Activated CD8-positive, alpha-beta T cell treated with anti-CD3 and anti-CD28 coated beads, Interleukin-2, amount 10 ng/mL, durations not matched to agents 7 days and 5 days (primary cell): ENCODE data around the gene FAM229A. TPM values are rescaled to one million over a fixed set of nuclear protein-coding genes. Genes with fewer than 3 reads are reported as not detected.
"Not testable (repeated sequence)": the region's sequence is repeated elsewhere in the genome, so short reads cannot be mapped to it uniquely, and the experiment has no call there.

Experiments used
- ATAC-seq: fragments of 150-1000 bp; cut with Tn5 transposase; one replicate; pipeline ENCODE4 v1.10.0; 2021; ENCODE audit warnings: moderate library complexity
- CTCF ChIA-PET: fragments of 350-600 bp; sonication (Branson Sonifier 250); formaldehyde crosslinking; loops from one replicate; lab custom pipeline; 2021; ENCODE audit warnings: antibody characterized with exemption; lab: Charles Lee
- POLR2A ChIA-PET: fragments of 350-600 bp; sonication (Branson Sonifier 250); formaldehyde crosslinking; loops from one replicate; lab custom pipeline; 2021; ENCODE audit warnings: antibody characterized with exemption; lab: Charles Lee
- DNase-seq: peaks from one replicate; pipeline ENCODE4 v3.0.0-alpha.2; 2020
- H3K27ac Mint-ChIP-seq: one replicate; pipeline ENCODE4 v1.8.0; 2021; ENCODE audit warnings: mild to moderate bottlenecking, mixed read lengths
- H3K27me3 Mint-ChIP-seq: one replicate; pipeline ENCODE4 v1.8.0; 2021; ENCODE audit warnings: low read depth, mixed read lengths
- H3K36me3 Mint-ChIP-seq: one replicate; pipeline ENCODE4 v1.8.0; 2021; ENCODE audit warnings: low read depth, mixed read lengths
- H3K4me1 Mint-ChIP-seq: one replicate; pipeline ENCODE4 v1.8.0; 2021; ENCODE audit warnings: low read depth, mixed read lengths
- H3K4me3 Mint-ChIP-seq: one replicate; pipeline ENCODE4 v1.8.0; 2021; ENCODE audit warnings: mild to moderate bottlenecking, mixed read lengths
- H3K9me3 Mint-ChIP-seq: one replicate; pipeline ENCODE4 v1.8.0; 2022; ENCODE audit warnings: mixed read lengths; ENCODE audit not compliant: insufficient read depth
- total RNA-seq, 2 experiments: library from RNA; stranded (reverse); gene quantifications; one replicate each; pipeline ENCODE4 v1.2.3, GENCODE V29; 2021

FAM229A gene
- total RNA-seq, 2 experiments from 2014 or later: 2.6 to 3.2 TPM

- H3K4me3 Mint-ChIP-seq, CTCF ChIA-PET, ATAC-seq, POLR2A ChIA-PET, DNase-seq, H3K9me3 Mint-ChIP-seq, H3K27me3 Mint-ChIP-seq, H3K36me3 Mint-ChIP-seq, H3K27ac Mint-ChIP-seq: not testable (repeated sequence)
- peaks cover 39% of the 10 kb centered on the region for H3K4me1 Mint-ChIP-seq
Measured at GRCh38 chr1:32355778-32356177, 6.5 kb downstream of the FAM229A start.

- Mint-ChIP-seq H3K4me3 (no peak overlapping the region), H3K27ac (peak overlapping the region; percentile 23), H3K36me3 (no peaks in the 10 kb centered on the region), H3K27me3 (peaks cover 2% of the 10 kb centered on the region), H3K4me1 (peaks cover 38% of the 10 kb centered on the region), H3K9me3 (no peaks in the 10 kb centered on the region)
- POLR2A ChIA-PET: interaction anchor here (1.2 kb wide), 1 partner anchor 17 kb away, joined by 4 read pairs; the partner anchor contains the start of gene MARCKSL1
- no peak for DNase-seq
- no peak for ATAC-seq
- CTCF ChIA-PET: interaction anchor here (2.1 to 3.6 kb wide), 2 partner anchors 13 to 19 kb away, joined by 5 to 8 read pairs; no protein-coding TSS in a partner anchor
Measured at GRCh38 chr1:32353886-32354570, 8.3 kb downstream of the FAM229A start.

DNA sequence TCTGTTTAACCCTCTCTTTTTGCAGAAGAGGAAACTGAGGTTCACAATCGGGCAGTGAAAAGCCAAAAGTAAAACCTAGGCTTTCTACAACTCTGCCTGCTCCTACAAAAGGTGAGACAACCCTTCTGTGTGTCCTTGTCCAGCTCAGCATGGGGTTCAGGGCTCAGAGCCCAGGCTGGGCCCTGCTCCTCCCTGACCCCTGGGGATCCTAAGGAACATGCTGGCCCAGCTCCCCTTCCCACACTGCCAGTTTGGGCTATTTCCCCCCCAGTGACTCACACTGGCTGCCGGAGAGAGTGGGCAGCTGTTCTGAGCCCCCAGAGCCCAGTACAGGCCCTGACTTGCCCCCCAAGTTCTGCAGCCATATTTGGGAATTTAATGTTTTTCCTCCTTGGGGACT, 8.9 kb downstream of the FAM229A start:
- CTCF ChIA-PET: interaction anchor here (0.7 to 3.6 kb wide), 3 partner anchors 12 to 47 kb away, joined by 3 to 8 read pairs (median 5); no protein-coding TSS in a partner anchor

GRCh38 chr1:32352831-32353383, 9.4 kb downstream of the FAM229A start:
- H3K4me1 Mint-ChIP-seq: peaks cover 49% of the 10 kb centered on the region
- no peak overlapping the region for H3K4me3 Mint-ChIP-seq
- ATAC-seq: no peak
- DNase-seq: no peak
- ChIA-PET CTCF (interaction anchor here (0.7 to 3.6 kb wide), 5 partner anchors 12 to 137 kb away, joined by 3 to 21 read pairs (median 5); partner anchors contain the start of gene MARCKSL1), POLR2A (interaction anchor here (0.6 to 1.9 kb wide), 5 partner anchors 10 to 41 kb away, joined by 3 to 7 read pairs (median 3); partner anchors contain the start of genes BSDC1, FAM229A, MARCKSL1 and TSSK3)
- H3K27me3 Mint-ChIP-seq: peaks cover 2% of the 10 kb centered on the region
- no peaks in the 10 kb centered on the region for H3K36me3 Mint-ChIP-seq
- H3K9me3 Mint-ChIP-seq: no peaks in the 10 kb centered on the region
- peak overlapping the region; percentile 26 for H3K27ac Mint-ChIP-seq

More for the DNA sequence above, 8.9 kb downstream of the FAM229A start:
- DNase-seq (no peak), ATAC-seq (no peak)
- Mint-ChIP-seq H3K36me3 (no peaks in the 10 kb centered on the region), H3K9me3 (no peaks in the 10 kb centered on the region), H3K4me1 (peaks cover 44% of the 10 kb centered on the region), H3K4me3 (no peak overlapping the region), H3K27me3 (peaks cover 2% of the 10 kb centered on the region), H3K27ac (no peak overlapping the region)
- POLR2A ChIA-PET: interaction anchor here (0.9 to 1.2 kb wide), 2 partner anchors 9 to 17 kb away, joined by 3 to 4 read pairs; partner anchors contain the start of genes FAM229A, MARCKSL1 and TSSK3

- Mint-ChIP-seq H3K36me3 (no peaks in the 10 kb centered on the region), H3K27ac (no peak overlapping the region), H3K4me1 (peaks cover 50% of the 10 kb centered on the region), H3K27me3 (peaks cover 2% of the 10 kb centered on the region), H3K9me3 (no peaks in the 10 kb centered on the region), H3K4me3 (peak overlapping the region; percentile 47)
- DNase-seq (no peak), ATAC-seq (no peak)
- POLR2A ChIA-PET: interaction anchor here (0.6 to 1.9 kb wide), 7 partner anchors 7 to 390 kb away, joined by 3 to 7 read pairs (median 3); partner anchors contain the start of genes BSDC1, FAM229A, IQCC and MARCKSL1
- CTCF ChIA-PET: interaction anchor here (1.5 to 3.6 kb wide), 4 partner anchors 11 to 137 kb away, joined by 4 to 21 read pairs (median 6); partner anchors contain the start of gene MARCKSL1
Measured at GRCh38 chr1:32352239-32352745, 10.0 kb downstream of the FAM229A start.

DNA sequence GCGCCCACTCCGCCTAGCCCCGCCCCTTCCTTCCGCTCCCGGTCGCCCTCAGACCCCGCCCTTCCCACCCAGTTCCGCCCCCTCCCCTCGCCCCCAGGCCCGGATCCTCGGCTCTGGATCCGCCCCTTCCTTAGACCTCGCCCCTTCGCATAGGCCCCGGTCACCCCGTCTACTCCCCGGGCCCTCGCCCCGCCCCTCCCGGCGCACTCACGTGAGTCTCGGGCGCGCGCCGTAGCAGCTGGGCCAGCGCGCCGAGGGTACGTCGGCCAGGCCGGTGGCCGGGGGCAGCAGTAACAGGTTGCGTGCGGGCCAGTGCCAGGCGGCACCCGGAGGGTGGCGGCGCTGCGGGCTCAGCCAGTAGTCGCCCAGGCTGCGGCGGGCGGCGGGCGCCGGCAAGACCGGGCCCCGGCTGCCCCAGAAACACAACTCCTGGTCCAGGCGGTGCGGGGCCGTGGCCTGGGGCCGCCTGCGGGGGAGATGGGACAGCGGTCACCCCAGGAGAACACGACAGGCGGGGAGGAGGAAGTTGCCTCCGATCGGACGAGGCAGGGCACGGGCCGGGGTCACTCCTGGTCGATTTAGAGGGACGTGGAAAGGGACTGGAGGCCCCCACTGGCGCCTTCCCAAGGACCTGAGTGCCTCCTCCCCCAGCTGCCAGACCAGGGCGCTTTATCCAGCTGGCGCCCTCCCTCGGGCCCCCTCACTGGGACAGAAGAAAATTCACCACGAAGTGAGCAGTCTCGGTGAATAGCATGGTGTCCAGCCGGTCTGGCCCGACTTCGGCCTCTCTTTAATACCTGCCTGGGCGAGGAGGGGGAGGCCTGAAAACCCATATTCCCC, 10.7 kb downstream of the FAM229A start:
- DNase-seq: peak; percentile 92
- CTCF ChIA-PET: interaction anchor here (1.0 to 3.6 kb wide), 8 partner anchors 10 to 136 kb away, joined by 3 to 21 read pairs (median 4); partner anchors contain the start of genes BSDC1, FAM229A, HDAC1 and MARCKSL1
- Mint-ChIP-seq H3K4me1 (peaks cover 50% of the 10 kb centered on the region), H3K27me3 (peaks cover 2% of the 10 kb centered on the region), H3K27ac (peak overlapping the region; percentile 71), H3K36me3 (no peaks in the 10 kb centered on the region), H3K9me3 (no peaks in the 10 kb centered on the region), H3K4me3 (peak overlapping the region; percentile 76)
- ATAC-seq: peak; percentile 93
- POLR2A ChIA-PET: interaction anchor here (0.7 to 1.9 kb wide), 6 partner anchors 8 to 391 kb away, joined by 3 to 7 read pairs (median 4); partner anchors contain the start of genes BSDC1, IQCC and MARCKSL1

- Mint-ChIP-seq H3K27me3 (peaks cover 4% of the 10 kb centered on the region), H3K27ac (peak overlapping the region; percentile 71), H3K36me3 (no peaks in the 10 kb centered on the region), H3K4me1 (peaks cover 50% of the 10 kb centered on the region), H3K4me3 (peak overlapping the region; percentile 76), H3K9me3 (no peaks in the 10 kb centered on the region)
- POLR2A ChIA-PET: interaction anchor here (0.6 to 1.8 kb wide), 3 partner anchors 9 to 43 kb away, joined by 3 to 7 read pairs (median 5); partner anchors contain the start of genes BSDC1 and MARCKSL1
- CTCF ChIA-PET: interaction anchor here (0.9 to 3.6 kb wide), 8 partner anchors 9 to 59 kb away, joined by 3 to 21 read pairs (median 3); partner anchors contain the start of genes BSDC1, FAM229A, HDAC1 and MARCKSL1
- DNase-seq: no peak
- peak; percentile 61 for ATAC-seq
Measured at GRCh38 chr1:32350785-32351398, 11.4 kb downstream of the FAM229A start.

DNA sequence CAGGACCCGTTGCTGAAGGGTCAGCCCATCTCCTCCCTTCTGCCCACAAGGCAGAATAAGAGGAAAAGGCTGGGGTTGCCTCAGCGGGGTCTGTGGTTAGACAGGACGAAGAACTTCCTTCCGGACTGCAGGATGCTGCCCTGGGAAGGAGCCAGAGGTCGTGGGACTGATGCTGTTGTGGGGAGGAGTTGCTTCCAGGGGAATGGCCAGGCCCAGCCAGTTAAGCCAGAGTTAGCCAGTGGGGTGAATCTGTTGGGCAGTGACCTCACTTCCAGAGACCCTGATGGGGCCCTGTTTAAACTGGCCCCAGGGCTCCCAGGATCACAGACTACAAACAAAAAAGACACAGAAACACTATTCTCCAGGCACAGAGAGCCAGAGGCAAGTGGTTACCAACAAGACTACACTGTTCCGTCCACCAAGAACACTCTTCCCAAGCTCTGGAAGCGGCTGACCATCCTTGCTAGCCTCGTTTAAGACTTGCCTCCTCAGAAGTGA, 13.0 kb downstream of the FAM229A start:
- Mint-ChIP-seq H3K36me3 (no peaks in the 10 kb centered on the region), H3K4me1 (peaks cover 57% of the 10 kb centered on the region), H3K27me3 (peaks cover 4% of the 10 kb centered on the region), H3K4me3 (no peak overlapping the region), H3K27ac (no peak overlapping the region), H3K9me3 (no peaks in the 10 kb centered on the region)
- CTCF ChIA-PET: no interaction called here
- ATAC-seq (no peak), DNase-seq (no peak)
- POLR2A ChIA-PET: interaction anchor here (1.0 kb wide), 1 partner anchor 13 kb away, joined by 3 read pairs; the partner anchor contains the start of gene MARCKSL1

GRCh38 chr1:32346532-32347157, 15.6 kb downstream of the FAM229A start:
- Mint-ChIP-seq H3K9me3 (no peaks in the 10 kb centered on the region), H3K27ac (no peak overlapping the region), H3K4me3 (no peak overlapping the region), H3K27me3 (peaks cover 4% of the 10 kb centered on the region), H3K36me3 (no peaks in the 10 kb centered on the region), H3K4me1 (peaks cover 54% of the 10 kb centered on the region)
- ATAC-seq (no peak), DNase-seq (no peak)
- ChIA-PET POLR2A (no interaction called here), CTCF (interaction anchor here (1.2 to 1.7 kb wide), 2 partner anchors 25 to 236 kb away, joined by 3 to 4 read pairs; no protein-coding TSS in a partner anchor)
